Activated CD8-positive, alpha-beta memory T cell treated with anti-CD3 and anti-CD28 coated beads, Interleukin-2, amount 10 ng/mL, durations not matched to agents 7 days and 5 days (primary cell): ENCODE measurements around the gene FCER2. TPM values are rescaled to one million over a fixed set of nuclear protein-coding genes. Genes with fewer than 3 reads are reported as not detected.
A peak's percentile ranks its signal among the peaks of the same experiment; 100 is the strongest.

Experiments
- ATAC-seq: fragments of 150-1000 bp; cut with Tn5 transposase; one replicate; pipeline ENCODE4 v1.10.0; 2021; ENCODE audit warnings: moderate library complexity
- CTCF ChIA-PET: fragments of 350-600 bp; sonication (Branson Sonifier 250); formaldehyde crosslinking; loops from one replicate; lab custom pipeline; 2021; ENCODE audit warnings: antibody characterized with exemption; lab: Charles Lee
- DNase-seq: peaks from one replicate; pipeline ENCODE4 v3.0.0-alpha.2; 2020
- H3K27ac Mint-ChIP-seq: one replicate; pipeline ENCODE4 v1.8.0; 2021; ENCODE audit warnings: mild to moderate bottlenecking, mixed read lengths
- H3K27me3 Mint-ChIP-seq: one replicate; pipeline ENCODE4 v1.8.0; 2021; ENCODE audit warnings: mixed read lengths
- H3K36me3 Mint-ChIP-seq: one replicate; pipeline ENCODE4 v1.8.0; 2021; ENCODE audit warnings: mild to moderate bottlenecking, mixed read lengths
- H3K4me1 Mint-ChIP-seq: one replicate; pipeline ENCODE4 v1.8.0; 2021; ENCODE audit warnings: mixed read lengths
- H3K4me3 Mint-ChIP-seq: one replicate; pipeline ENCODE4 v1.8.0; 2021; ENCODE audit warnings: mild to moderate bottlenecking, moderate library complexity, mixed read lengths
- H3K9me3 Mint-ChIP-seq: one replicate; pipeline ENCODE4 v1.8.0; 2022; ENCODE audit warnings: low read depth, mixed read lengths
- total RNA-seq, 2 experiments: library from RNA; stranded (reverse); gene quantifications; one replicate each; pipeline ENCODE4 v1.2.3, GENCODE V29; 2021

The FCER2 gene
- total RNA-seq, 2 experiments from 2014 or later = 0.23 TPM; not detected in 1

GRCh38 chr19:7643031-7643415 lies 58.9 kb downstream of the FCER2 start:
- no peak for ATAC-seq
- Mint-ChIP-seq H3K4me1 (peaks cover 10% of the 10 kb centered on the region), H3K27me3 (no peaks in the 10 kb centered on the region), H3K27ac (no peak overlapping the region), H3K4me3 (no peak overlapping the region), H3K36me3 (peaks cover 20% of the 10 kb centered on the region), H3K9me3 (peaks cover 5% of the 10 kb centered on the region)
- DNase-seq = no peak
- CTCF ChIA-PET = interaction anchor here (1.3 kb wide), 1 partner anchor 10 kb away, joined by 3 read pairs; no protein-coding TSS in a partner anchor

GRCh38 chr19:7642295-7643030 lies 59.5 kb downstream of the FCER2 start:
- CTCF ChIA-PET = interaction anchor here (1.3 kb wide), 1 partner anchor 10 kb away, joined by 3 read pairs; no protein-coding TSS in a partner anchor
- Mint-ChIP-seq H3K27me3 (no peaks in the 10 kb centered on the region), H3K9me3 (peaks cover 5% of the 10 kb centered on the region), H3K4me3 (no peak overlapping the region), H3K36me3 (peaks cover 18% of the 10 kb centered on the region), H3K27ac (no peak overlapping the region), H3K4me1 (peaks cover 15% of the 10 kb centered on the region)
- no peak for DNase-seq
- no peak for ATAC-seq

GRCh38 chr19:7641290-7642276 lies 60.3 kb downstream of the FCER2 start:
- DNase-seq = no peak
- CTCF ChIA-PET = interaction anchor here (1.3 kb wide), 1 partner anchor 11 kb away, joined by 3 read pairs; no protein-coding TSS in a partner anchor
- Mint-ChIP-seq H3K36me3 (peaks cover 18% of the 10 kb centered on the region), H3K4me3 (no peak overlapping the region), H3K4me1 (peaks cover 18% of the 10 kb centered on the region), H3K27me3 (no peaks in the 10 kb centered on the region), H3K27ac (no peak overlapping the region), H3K9me3 (peaks cover 5% of the 10 kb centered on the region)
- ATAC-seq = no peak

GRCh38 chr19:7640803-7641202 lies 61.1 kb downstream of the FCER2 start:
- Mint-ChIP-seq H3K36me3 (peaks cover 17% of the 10 kb centered on the region), H3K4me3 (no peak overlapping the region), H3K27ac (no peak overlapping the region), H3K9me3 (peaks cover 5% of the 10 kb centered on the region), H3K27me3 (no peaks in the 10 kb centered on the region), H3K4me1 (peaks cover 25% of the 10 kb centered on the region)
- DNase-seq = no peak
- no peak for ATAC-seq
- CTCF ChIA-PET = no interaction called here

GRCh38 chr19:7639863-7640348 lies 62.0 kb downstream of the FCER2 start:
- peaks cover 5% of the 10 kb centered on the region for H3K9me3 Mint-ChIP-seq
- peak overlapping the region; percentile 2 for H3K4me3 Mint-ChIP-seq
- ATAC-seq (no peak), DNase-seq (no peak)
- peaks cover 25% of the 10 kb centered on the region for H3K4me1 Mint-ChIP-seq
- no peak overlapping the region for H3K27ac Mint-ChIP-seq
- peaks cover 14% of the 10 kb centered on the region for H3K36me3 Mint-ChIP-seq
- no peaks in the 10 kb centered on the region for H3K27me3 Mint-ChIP-seq
- CTCF ChIA-PET = no interaction called here

- no peaks in the 10 kb centered on the region for H3K27me3 Mint-ChIP-seq
- peaks cover 25% of the 10 kb centered on the region for H3K4me1 Mint-ChIP-seq
- H3K4me3 Mint-ChIP-seq = no peak overlapping the region
- CTCF ChIA-PET = interaction anchor here (1.3 to 2.9 kb wide), 2 partner anchors 9 to 42 kb away, joined by 5 to 13 read pairs; partner anchors contain the start of genes PET100, TRAPPC5 and XAB2
- no peak for ATAC-seq
- H3K9me3 Mint-ChIP-seq = peaks cover 5% of the 10 kb centered on the region
- peaks cover 12% of the 10 kb centered on the region for H3K36me3 Mint-ChIP-seq
- H3K27ac Mint-ChIP-seq = no peak overlapping the region
- DNase-seq = no peak
These were observed 63.0 kb downstream of the FCER2 start for GRCh38 chr19:7638802-7639465.

Other genes with a start within 250 kb of the FCER2 start
- gene PEX11G, start 213.1 kb downstream of the FCER2 start, total RNA-seq = 1 to 10 TPM in 1 of 2 experiments, under 1 TPM in 1; 0.58 to 1.9 TPM
- gene ZNF358, start 186.0 kb downstream of the FCER2 start, total RNA-seq = 10 to 100 TPM in 1 of 2 experiments, 1 to 10 TPM in 1; 8.9 to 11.3 TPM
- gene MCOLN1, start 179.5 kb downstream of the FCER2 start, total RNA-seq = 10 to 100 TPM; 15.8 to 20.7 TPM
- gene PNPLA6, start 166.4 kb downstream of the FCER2 start, total RNA-seq = 100 to 1,000 TPM; 160 to 184 TPM
- gene CAMSAP3, start 106.3 kb downstream of the FCER2 start, total RNA-seq = under 1 TPM; 0.15 to 0.30 TPM
- 10 to 100 TPM; 43.7 to 51.5 TPM for gene XAB2, start 72.6 kb downstream of the FCER2 start, total RNA-seq
- gene PET100, start 72.3 kb downstream of the FCER2 start, total RNA-seq = 100 to 1,000 TPM; 132 to 163 TPM
- under 1 TPM; 0.56 to 0.99 TPM for gene PCP2, start 68.4 kb downstream of the FCER2 start, total RNA-seq
- 100 to 1,000 TPM; 132 to 158 TPM for gene STXBP2, start 65.0 kb downstream of the FCER2 start, total RNA-seq
- gene RETN, start 33.1 kb downstream of the FCER2 start, total RNA-seq = not detected
- not detected for gene MCEMP1, start 25.0 kb downstream of the FCER2 start, total RNA-seq
- 10 to 100 TPM; 80.1 to 91.0 TPM for gene TRAPPC5, start 21.3 kb downstream of the FCER2 start, total RNA-seq
- gene CLEC4G, start 30.0 kb upstream of the FCER2 start, total RNA-seq = not detected
- not detected for gene CD209, start 45.4 kb upstream of the FCER2 start, total RNA-seq
- not detected for gene CLEC4M, start 61.1 kb upstream of the FCER2 start, total RNA-seq
- 1 to 10 TPM; 6.0 to 6.1 TPM for gene EVI5L, start 128.1 kb upstream of the FCER2 start, total RNA-seq
- under 1 TPM in 1 of 2 experiments, not detected in 1; 0.06 TPM for gene PRR36, start 172.3 kb upstream of the FCER2 start, total RNA-seq
- not detected for gene LRRC8E, start 186.4 kb upstream of the FCER2 start, total RNA-seq
- 10 to 100 TPM; 38.0 to 41.6 TPM for gene MAP2K7, start 201.7 kb upstream of the FCER2 start, total RNA-seq
- 1 to 10 TPM; 7.7 to 9.1 TPM for gene TGFBR3L, start 212.7 kb upstream of the FCER2 start, total RNA-seq
- gene SNAPC2, start 218.2 kb upstream of the FCER2 start, total RNA-seq = 10 to 100 TPM; 18.0 to 24.0 TPM
- under 1 TPM in 1 of 2 experiments, not detected in 1; 0.23 TPM for gene CTXN1, start 224.0 kb upstream of the FCER2 start, total RNA-seq
- gene TIMM44, start 241.5 kb upstream of the FCER2 start, total RNA-seq = 10 to 100 TPM; 63.7 to 76.4 TPM